Activated CD4-positive, alpha-beta T cell treated with anti-CD3 and anti-CD28 coated beads, Interleukin-2, amount 50 U/mL, for 48 hours (primary cell): Measurements from ENCODE around the gene RFNG.

ENCODE experiments used
- DNase-seq, 2 experiments: peaks; one replicate each; pipeline ENCODE4 v3.0.0-alpha.2; 2020

The RFNG gene

GRCh38 chr17:81998691-81999438, 52.7 kb downstream of the RFNG start:
- DNase-seq = no peak

GRCh38 chr17:81998212-81998611, 53.4 kb downstream of the RFNG start:
- no peak for DNase-seq
